ENCODE results near the gene RBM20. TPM values are rescaled to one million over a fixed set of nuclear protein-coding genes. Genes with fewer than 3 reads are reported as not detected.

Gene RBM20
- total and polyA plus RNA-seq, 7 donors: 0.23 to 7.8 (median 5.4) TPM; not detected in 1

- peaks cover 0 to 41% (median 37%) of the 10 kb centered on the region in 4 donors for H3K4me1 ChIP-seq
- peak overlapping the region in 1 of 4 donors; percentile 5 for H3K27ac ChIP-seq
- 16 to 73% methylated on average over 5 of the region's 5 CpGs for WGBS, 2 donors
- H3K36me3 ChIP-seq: no peaks in the 10 kb centered on the region
- H3K27me3 ChIP-seq: no peaks in the 10 kb centered on the region
- no peak overlapping the region for H3K4me3 ChIP-seq
- intact Hi-C loops (cut with DNase I): no loop called here
- DNase-seq: peak; percentile 40
- TF ChIP-seq CTCF (IDR thresholded peaks at IDR 0.05): no peak
- TF ChIP-seq POLR2AphosphoS5 (IDR thresholded peaks at IDR 0.05): no peak
- no peak for TF ChIP-seq POLR2A (IDR thresholded peaks at IDR 0.05)
- TF ChIP-seq EP300 (IDR thresholded peaks at IDR 0.05): no peak
- no peaks in the 10 kb centered on the region for H3K9me3 ChIP-seq
Measured at GRCh38 chr10:110840225-110840922, 196.2 kb downstream of the RBM20 start.

GRCh38 chr10:110840923-110841428 lies 196.8 kb downstream of the RBM20 start:
- Histone ChIP-seq H3K9me3 (no peaks in the 10 kb centered on the region), H3K4me1 (peaks cover 0 to 35% (median 31%) of the 10 kb centered on the region in 4 donors), H3K27me3 (no peaks in the 10 kb centered on the region), H3K4me3 (no peak overlapping the region), H3K36me3 (no peaks in the 10 kb centered on the region), H3K27ac (peak overlapping the region in 1 of 4 donors; percentile 5)
- 22 to 71% methylated on average over 3 of the region's 3 CpGs for WGBS, 2 donors
- TF ChIP-seq CTCF (IDR thresholded peaks at IDR 0.05) (no peak), EP300 (IDR thresholded peaks at IDR 0.05) (no peak), POLR2AphosphoS5 (IDR thresholded peaks at IDR 0.05) (no peak), POLR2A (IDR thresholded peaks at IDR 0.05) (no peak)
- intact Hi-C loops (cut with DNase I): no loop called here
- peak; percentile 34 for DNase-seq

GRCh38 chr10:110841767-110842267 lies 197.7 kb downstream of the RBM20 start:
- intact Hi-C loops (cut with DNase I): no loop called here
- Histone ChIP-seq H3K9me3 (no peaks in the 10 kb centered on the region), H3K4me1 (peaks cover 0 to 27% (median 23%) of the 10 kb centered on the region in 4 donors), H3K27ac (peak overlapping the region in 1 of 4 donors; percentile 22), H3K36me3 (no peaks in the 10 kb centered on the region), H3K4me3 (no peak overlapping the region), H3K27me3 (no peaks in the 10 kb centered on the region)
- DNase-seq: peak; percentile 44
- WGBS, 2 donors: 76 to 79% methylated on average over 9 of the region's 9 CpGs
- no peak for TF ChIP-seq POLR2A (IDR thresholded peaks at IDR 0.05)
- TF ChIP-seq EP300 (IDR thresholded peaks at IDR 0.05): no peak
- TF ChIP-seq POLR2AphosphoS5 (IDR thresholded peaks at IDR 0.05): no peak
- TF ChIP-seq CTCF (IDR thresholded peaks at IDR 0.05): no peak

GRCh38 chr10:110842326-110842904 lies 198.3 kb downstream of the RBM20 start:
- H3K4me1 ChIP-seq: peaks cover 0 to 21% (median 17%) of the 10 kb centered on the region in 4 donors
- no peaks in the 10 kb centered on the region for H3K9me3 ChIP-seq
- H3K4me3 ChIP-seq: no peak overlapping the region
- WGBS, 2 donors: 65 to 79% methylated on average over 7 of the region's 7 CpGs
- intact Hi-C loops (cut with DNase I): no loop called here
- no peaks in the 10 kb centered on the region for H3K36me3 ChIP-seq
- no peak for TF ChIP-seq EP300 (IDR thresholded peaks at IDR 0.05)
- TF ChIP-seq CTCF (IDR thresholded peaks at IDR 0.05): no peak
- TF ChIP-seq POLR2AphosphoS5 (IDR thresholded peaks at IDR 0.05): no peak
- TF ChIP-seq POLR2A (IDR thresholded peaks at IDR 0.05): no peak
- DNase-seq: peak; percentile 43
- peak overlapping the region in 1 of 4 donors; percentile 22 for H3K27ac ChIP-seq
- H3K27me3 ChIP-seq: no peaks in the 10 kb centered on the region

Data from sigmoid colon (tissue), 7 donors.